ENCODE measurements around the gene TEC. TPM values are rescaled to one million over a fixed set of nuclear protein-coding genes. Genes with fewer than 3 reads are reported as not detected.

The TEC gene
- total RNA-seq, 1 experiment from 2014 or later = 4.5 TPM

DNA sequence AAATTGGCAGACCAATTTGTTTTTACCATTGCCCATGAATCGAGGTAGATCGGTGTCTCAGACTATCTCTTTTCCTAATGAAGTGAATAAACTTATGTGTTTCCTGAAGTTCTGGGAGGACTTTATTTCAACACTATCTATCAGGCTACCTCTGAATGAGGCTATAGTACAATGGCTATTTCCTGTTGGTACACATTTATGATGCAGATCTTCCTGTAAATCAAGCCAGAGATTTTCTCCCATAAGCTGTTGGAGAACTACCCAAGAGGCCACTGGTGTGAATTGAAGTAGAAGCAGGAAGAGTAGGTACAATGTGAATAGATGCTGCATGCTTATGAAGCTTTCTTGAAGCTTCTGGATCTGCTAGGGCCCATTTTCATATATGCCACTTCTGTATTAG is 151.6 kb downstream of the TEC start:
- BruUV-seq (replicated peaks) = no TSS peak
- RAD21 ChIA-PET (ENCODE audit: low non-redundant PET in 1 of 2, low total read pairs in 2 of 2, uncharacterized antibody in 2 of 2, unreplicated experiment in 2 of 2) = no interaction called here
- no peak for ATAC-seq

More for the DNA sequence above, 151.6 kb downstream of the TEC start:
- ChIA-PET CTCF (no interaction called here), POLR2A (no interaction called here)
- H3K4me1 ChIP-seq (ENCODE audit: control insufficient read depth in 1 of 2, insufficient read depth in 2 of 2, low read length in 2 of 2) = no peaks in the 10 kb centered on the region
- H3K36me3 ChIP-seq (ENCODE audit: control insufficient read depth in 1 of 2, insufficient read depth in 2 of 2, low read length in 2 of 2) = no peaks in the 10 kb centered on the region
- H3K79me2 ChIP-seq (ENCODE audit: insufficient read depth, low read length) = no peaks in the 10 kb centered on the region
- intact Hi-C loops (cut with micrococcal nuclease) = no loop called here
- no peak for DNase-seq (ENCODE audit: low read depth, low spot score)
- TF ChIP-seq CBX3 (IDR thresholded peaks at IDR 0.05; ENCODE audit: low read depth) (no peak), YY1 (IDR thresholded peaks at IDR 0.05; ENCODE audit: extremely low read depth, insufficient replicate concordance, low read depth, low read length) (no peak), ATF3 (IDR thresholded peaks at IDR 0.05) (no peak), ELF1 (IDR thresholded peaks at IDR 0.05; ENCODE audit: borderline replicate concordance, low read depth) (no peak), POLR2A (IDR thresholded peaks at IDR 0.05; ENCODE audit: borderline replicate concordance, extremely low read depth, insufficient read depth, insufficient read length) (no peak), ZFX (IDR thresholded peaks at IDR 0.05) (no peak), TCF7L2 (IDR thresholded peaks at IDR 0.05; ENCODE audit: borderline replicate concordance, extremely low read depth, insufficient read depth, insufficient read length) (no peak), EGR1 (IDR thresholded peaks at IDR 0.05; ENCODE audit: low read depth) (no peak), SRF (IDR thresholded peaks at IDR 0.05; ENCODE audit: low read depth) (no peak), POLR2AphosphoS5 (IDR thresholded peaks at IDR 0.05; ENCODE audit: low read depth, low read length) (no peak), SIN3A (IDR thresholded peaks at IDR 0.05; ENCODE audit: low read depth) (no peak), CEBPB (IDR thresholded peaks at IDR 0.05; ENCODE audit: low read depth) (no peak), ZNF274 (IDR thresholded peaks at IDR 0.05; ENCODE audit: low read depth, low read length) (no peak)
- TF ChIP-seq, protein P1, sequence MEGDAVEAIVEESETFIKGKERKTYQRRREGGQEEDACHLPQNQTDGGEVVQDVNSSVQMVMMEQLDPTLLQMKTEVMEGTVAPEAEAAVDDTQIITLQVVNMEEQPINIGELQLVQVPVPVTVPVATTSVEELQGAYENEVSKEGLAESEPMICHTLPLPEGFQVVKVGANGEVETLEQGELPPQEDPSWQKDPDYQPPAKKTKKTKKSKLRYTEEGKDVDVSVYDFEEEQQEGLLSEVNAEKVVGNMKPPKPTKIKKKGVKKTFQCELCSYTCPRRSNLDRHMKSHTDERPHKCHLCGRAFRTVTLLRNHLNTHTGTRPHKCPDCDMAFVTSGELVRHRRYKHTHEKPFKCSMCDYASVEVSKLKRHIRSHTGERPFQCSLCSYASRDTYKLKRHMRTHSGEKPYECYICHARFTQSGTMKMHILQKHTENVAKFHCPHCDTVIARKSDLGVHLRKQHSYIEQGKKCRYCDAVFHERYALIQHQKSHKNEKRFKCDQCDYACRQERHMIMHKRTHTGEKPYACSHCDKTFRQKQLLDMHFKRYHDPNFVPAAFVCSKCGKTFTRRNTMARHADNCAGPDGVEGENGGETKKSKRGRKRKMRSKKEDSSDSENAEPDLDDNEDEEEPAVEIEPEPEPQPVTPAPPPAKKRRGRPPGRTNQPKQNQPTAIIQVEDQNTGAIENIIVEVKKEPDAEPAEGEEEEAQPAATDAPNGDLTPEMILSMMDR (IDR thresholded peaks at IDR 0.05 in 2 of 3, conservative IDR thresholded peaks at IDR 0.05 in 1 of 3; ENCODE audit: borderline replicate concordance in 1 of 3, insufficient read depth in 1 of 3, low read depth in 2 of 3, low read length in 2 of 3) = no peak
- TF ChIP-seq, protein P2, sequence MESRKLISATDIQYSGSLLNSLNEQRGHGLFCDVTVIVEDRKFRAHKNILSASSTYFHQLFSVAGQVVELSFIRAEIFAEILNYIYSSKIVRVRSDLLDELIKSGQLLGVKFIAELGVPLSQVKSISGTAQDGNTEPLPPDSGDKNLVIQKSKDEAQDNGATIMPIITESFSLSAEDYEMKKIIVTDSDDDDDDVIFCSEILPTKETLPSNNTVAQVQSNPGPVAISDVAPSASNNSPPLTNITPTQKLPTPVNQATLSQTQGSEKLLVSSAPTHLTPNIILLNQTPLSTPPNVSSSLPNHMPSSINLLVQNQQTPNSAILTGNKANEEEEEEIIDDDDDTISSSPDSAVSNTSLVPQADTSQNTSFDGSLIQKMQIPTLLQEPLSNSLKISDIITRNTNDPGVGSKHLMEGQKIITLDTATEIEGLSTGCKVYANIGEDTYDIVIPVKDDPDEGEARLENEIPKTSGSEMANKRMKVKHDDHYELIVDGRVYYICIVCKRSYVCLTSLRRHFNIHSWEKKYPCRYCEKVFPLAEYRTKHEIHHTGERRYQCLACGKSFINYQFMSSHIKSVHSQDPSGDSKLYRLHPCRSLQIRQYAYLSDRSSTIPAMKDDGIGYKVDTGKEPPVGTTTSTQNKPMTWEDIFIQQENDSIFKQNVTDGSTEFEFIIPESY (IDR thresholded peaks at IDR 0.05; ENCODE audit: extremely low read depth, insufficient replicate concordance, low read length) = no peak
- TF ChIP-seq, protein P3, sequence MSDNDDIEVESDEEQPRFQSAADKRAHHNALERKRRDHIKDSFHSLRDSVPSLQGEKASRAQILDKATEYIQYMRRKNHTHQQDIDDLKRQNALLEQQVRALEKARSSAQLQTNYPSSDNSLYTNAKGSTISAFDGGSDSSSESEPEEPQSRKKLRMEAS (IDR thresholded peaks at IDR 0.05) = no peak
- H3K9ac ChIP-seq (ENCODE audit: low read length) = no peak overlapping the region
- no peaks in the 10 kb centered on the region for H4K20me1 ChIP-seq (ENCODE audit: insufficient read depth)
- no peak overlapping the region for H3K4me3 ChIP-seq (replicated peaks in 1 of 2; ENCODE audit: low read depth in 1 of 2, low read length in 2 of 2)
- no peaks in the 10 kb centered on the region for H3K9me3 ChIP-seq (ENCODE audit: control insufficient read depth in 1 of 2, insufficient read depth in 1 of 2, low read depth in 1 of 2, low read length in 2 of 2)
- H3K27ac ChIP-seq (ENCODE audit: low read depth, low read length) = no peak overlapping the region
- no peaks in the 10 kb centered on the region for H3K9me2 ChIP-seq (ENCODE audit: insufficient read depth)
- no peak overlapping the region for H2AFZ ChIP-seq (ENCODE audit: low read depth, low read length, poor library complexity, severe bottlenecking)
- no peaks in the 10 kb centered on the region for H3K27me3 ChIP-seq (ENCODE audit: insufficient read depth, low read length)
- H3K4me2 ChIP-seq (ENCODE audit: low read length) = no peak overlapping the region
